NCI-H1092 (cell line): ENCODE data around the gene SLC22A2.
A peak's percentile ranks its signal among the peaks of the same experiment; 100 is the strongest.
"Not testable (repeated sequence)": the region's sequence is repeated elsewhere in the genome, so short reads cannot be mapped to it uniquely, and the experiment has no call there.

ENCODE experiments used
- DNase-seq: peaks from one replicate; lab custom pipeline; 2025; lab: John Stamatoyannopoulos, UW

SLC22A2 gene

GRCh38 chr6:160248538-160248937 lies 10.1 kb downstream of the SLC22A2 start:
- DNase-seq = no peak

DNA sequence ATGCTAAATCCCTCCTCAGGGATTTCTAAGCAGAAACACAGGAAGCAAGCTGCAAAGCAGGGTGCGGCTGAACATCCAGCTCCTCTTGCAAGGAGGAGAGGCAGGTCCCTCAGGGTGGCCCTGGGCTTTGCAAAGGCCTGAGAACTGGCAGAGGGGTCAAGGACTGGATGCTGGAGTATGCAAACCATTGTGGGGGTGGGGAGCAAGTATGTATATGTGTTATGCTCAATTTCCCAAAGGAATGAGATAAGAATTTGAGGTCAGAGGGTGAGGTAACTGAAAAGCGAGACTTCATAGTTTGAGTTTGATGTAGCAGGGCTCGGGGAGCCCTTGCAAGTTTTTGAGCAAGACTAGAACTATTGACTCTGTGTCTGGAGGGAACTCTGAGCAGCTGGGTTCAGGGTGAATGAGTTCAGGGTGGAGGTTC lies 11.2 kb downstream of the SLC22A2 start:
- DNase-seq = no peak

DNA sequence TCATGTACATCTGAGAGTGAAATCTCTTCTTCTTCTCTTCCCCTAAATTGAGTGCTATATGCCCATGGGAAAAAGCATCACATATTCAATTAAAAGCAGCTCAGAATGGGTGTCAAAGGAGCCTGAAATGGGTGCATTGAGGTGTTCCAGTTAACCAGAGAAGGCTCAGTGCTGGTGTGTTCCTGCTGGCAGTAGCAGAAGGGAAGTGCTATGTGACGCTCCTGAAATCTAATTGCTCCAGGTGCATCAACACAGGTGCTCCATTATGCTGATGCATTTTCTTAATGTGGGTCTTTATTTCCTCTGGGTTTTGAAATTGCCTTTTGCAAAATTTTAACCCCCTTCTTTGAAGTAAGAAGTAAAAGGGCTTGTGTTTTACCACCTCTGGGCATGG lies 17.9 kb downstream of the SLC22A2 start:
- DNase-seq = no peak

GRCh38 chr6:160239929-160240690 lies 18.5 kb downstream of the SLC22A2 start:
- no peak for DNase-seq

GRCh38 chr6:160238761-160239751 lies 19.6 kb downstream of the SLC22A2 start:
- no peak for DNase-seq

- DNase-seq = no peak
These were observed 20.3 kb downstream of the SLC22A2 start for GRCh38 chr6:160238278-160238711.

DNA sequence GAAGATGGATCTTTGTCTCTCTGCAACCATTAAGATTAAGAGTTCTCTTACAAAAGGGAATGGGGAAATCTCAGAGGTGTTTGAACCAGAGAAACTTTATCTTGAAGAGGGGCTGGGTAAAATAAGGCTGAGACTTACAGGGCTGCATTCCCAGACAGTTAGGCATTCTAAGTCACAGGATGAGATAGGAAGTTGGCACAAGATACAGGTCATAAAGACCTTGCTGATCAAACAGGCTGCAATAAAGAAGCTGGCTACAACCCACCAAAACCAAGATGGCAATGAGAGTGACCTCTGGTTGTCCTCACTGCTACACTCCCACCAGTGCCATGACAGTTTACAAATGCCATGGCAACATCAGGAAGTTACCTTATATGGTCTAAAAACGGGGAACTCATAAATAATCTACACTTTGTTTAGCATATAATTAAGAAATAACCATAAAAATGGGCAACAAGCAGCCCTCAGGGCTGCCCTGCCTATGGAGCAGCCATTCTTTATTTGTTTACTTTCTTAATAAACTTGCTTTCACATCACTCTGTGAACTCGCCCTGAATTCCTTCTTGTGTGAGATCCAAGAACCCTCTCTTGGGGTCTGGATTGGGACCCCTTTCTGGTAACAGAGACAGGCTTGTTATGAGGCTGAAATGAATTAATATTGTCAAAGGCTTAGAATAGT lies 20.9 kb downstream of the SLC22A2 start:
- not testable (repeated sequence) for DNase-seq

- DNase-seq = not testable (repeated sequence)
These were observed 22.3 kb downstream of the SLC22A2 start for GRCh38 chr6:160236235-160236872.

- not testable (repeated sequence) for DNase-seq
These were observed 24.5 kb downstream of the SLC22A2 start for GRCh38 chr6:160233950-160234640.

GRCh38 chr6:160227769-160228161 lies 30.9 kb downstream of the SLC22A2 start:
- DNase-seq = no peak

GRCh38 chr6:160227038-160227768 lies 31.4 kb downstream of the SLC22A2 start:
- DNase-seq = no peak

DNA sequence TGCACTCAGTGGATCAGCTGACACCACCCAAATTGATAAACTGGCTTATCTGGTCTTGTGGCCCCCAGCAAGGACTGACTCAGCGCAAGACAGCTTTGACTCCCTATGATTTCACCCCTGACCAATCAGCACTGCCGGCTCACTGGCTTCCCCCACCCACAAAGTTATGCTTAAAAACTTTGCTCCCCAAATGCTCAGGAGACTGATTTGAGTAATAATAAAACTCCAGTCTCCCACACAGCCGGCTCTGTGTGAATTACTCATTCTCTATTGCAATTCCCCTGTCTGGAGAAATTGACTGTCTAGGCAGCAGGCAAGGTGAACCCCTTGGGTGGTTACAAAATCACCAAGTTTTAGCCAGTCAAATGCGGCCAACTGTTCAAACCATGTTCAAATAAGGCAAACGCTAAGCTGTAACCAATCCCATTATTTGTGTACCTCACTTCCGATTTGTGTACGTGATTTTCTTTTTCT lies 32.5 kb downstream of the SLC22A2 start:
- no peak for DNase-seq

DNA sequence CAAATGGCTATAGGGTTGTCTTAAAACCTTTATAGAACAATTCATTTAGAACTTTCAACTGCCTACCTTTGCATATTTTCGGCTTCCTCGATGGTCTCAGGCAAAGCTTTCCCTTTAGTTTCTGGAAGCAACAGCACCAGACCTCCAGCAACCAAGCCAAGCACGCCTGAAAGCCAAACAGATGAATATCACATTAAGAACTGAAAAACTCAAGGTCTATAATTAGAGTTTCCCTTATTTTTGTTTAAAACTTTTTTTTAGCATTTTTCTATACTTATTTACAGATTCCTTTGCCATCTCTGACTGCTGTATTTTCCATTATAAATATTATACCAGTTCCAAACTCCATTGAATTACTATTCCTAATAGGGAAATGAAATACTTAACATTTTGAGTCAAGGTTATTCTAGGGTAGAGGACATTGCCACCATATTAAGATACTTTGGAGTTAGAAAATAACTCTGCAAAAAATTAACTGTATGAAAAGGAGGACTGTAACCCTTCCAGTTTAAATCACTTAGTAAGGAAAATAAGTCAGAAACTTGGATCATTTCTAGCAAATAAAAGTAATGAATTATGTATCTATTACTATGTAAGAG lies 33.9 kb downstream of the SLC22A2 start:
- DNase-seq = no peak

DNA sequence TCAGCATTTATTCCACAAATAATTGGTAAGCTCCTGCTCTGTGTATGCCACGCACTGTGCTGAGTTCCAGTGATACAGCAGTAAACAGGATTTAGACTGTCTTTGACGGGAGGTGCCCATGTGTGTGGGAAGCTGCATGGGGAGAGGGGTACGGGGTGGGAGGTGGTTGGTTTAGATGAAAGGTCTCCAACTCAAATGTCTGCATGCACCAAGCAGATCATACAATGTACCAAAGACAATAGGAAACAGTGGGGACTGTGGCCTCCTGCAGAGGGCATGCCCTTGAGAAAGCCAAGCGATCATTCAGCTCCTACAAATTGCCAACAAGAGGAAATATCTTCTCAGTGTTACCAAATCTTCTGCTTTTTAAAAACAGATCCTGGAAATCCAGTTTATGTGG lies 36.1 kb downstream of the SLC22A2 start:
- no peak for DNase-seq

- no peak for DNase-seq
These were observed 36.7 kb downstream of the SLC22A2 start for GRCh38 chr6:160221918-160222317.

- DNase-seq = peak; percentile 22
These were observed 37.2 kb downstream of the SLC22A2 start for GRCh38 chr6:160221423-160221822.

DNA sequence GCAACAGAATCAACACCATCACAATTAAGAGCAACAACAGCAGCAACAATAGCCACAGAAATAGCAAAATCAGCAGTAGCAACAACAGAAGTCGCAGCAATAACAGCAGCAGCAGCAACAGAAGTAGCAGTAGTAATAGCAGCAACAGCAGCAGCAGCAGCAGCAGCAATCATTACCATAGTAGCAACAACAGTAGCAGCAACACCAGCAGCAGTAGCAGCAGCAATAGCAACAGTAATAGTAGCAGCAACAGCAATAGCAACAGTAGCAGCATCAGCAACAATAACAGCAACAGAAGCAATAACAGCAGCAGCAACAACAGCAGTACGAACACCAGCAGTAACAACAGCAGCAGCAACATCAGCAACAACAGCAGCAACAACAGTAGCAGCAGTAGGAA lies 39.8 kb downstream of the SLC22A2 start:
- DNase-seq = no peak

DNA sequence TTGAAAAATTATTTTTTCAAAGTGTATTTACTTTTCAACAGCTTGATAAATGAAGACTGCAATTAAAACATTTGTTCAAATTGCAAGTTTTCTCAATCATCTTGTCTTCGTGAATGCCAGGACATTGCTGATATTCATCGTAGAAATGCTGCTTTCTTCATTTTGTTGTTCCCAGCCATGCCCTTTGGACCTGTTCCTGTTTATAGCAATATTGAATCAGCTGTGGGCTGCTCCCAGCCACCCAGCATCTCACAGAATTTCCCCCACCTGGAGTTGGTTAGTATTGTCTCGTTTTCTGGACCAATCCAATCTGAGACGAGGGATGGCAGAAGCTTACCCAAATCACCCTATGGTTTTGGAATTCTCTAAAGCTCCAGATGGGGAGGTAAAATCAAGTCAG lies 40.8 kb downstream of the SLC22A2 start:
- no peak for DNase-seq

DNA sequence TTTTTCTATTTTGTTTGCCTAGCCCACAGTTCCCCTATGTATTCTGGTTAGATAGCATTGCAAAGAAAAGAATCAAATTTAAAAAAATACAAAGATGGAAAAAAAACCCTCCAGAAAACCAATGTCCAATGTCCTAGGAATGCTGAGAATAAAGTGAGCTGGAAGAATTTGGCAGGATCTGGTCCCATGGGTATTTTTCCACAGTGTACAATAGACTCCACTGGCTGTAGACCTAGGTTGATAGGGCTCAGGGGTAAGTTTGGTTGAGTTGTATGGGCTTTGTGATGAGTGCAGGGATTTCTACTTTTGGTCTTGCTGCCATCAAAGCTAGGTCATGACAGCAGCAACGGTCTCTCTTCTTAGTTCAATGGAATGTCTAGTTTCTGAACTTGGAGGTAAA lies 41.5 kb downstream of the SLC22A2 start:
- no peak for DNase-seq

DNA sequence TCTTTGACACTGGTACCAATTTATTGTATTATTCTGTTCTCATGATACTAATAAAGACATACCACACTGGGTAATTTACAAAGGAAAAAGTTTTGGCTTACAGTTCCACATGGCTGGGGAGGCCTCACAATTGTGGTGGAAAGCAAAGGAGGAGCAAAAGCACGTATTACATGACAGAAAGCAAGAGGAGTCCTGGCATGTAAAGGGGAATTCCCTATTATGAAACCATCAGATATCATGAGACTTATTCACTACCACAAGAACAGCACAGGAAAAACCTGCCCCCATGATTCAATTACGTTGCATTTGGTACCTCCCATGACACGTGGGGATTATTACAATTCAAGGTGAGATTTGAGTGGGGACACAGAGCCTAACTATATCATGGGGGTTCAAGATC lies 43.4 kb downstream of the SLC22A2 start:
- DNase-seq = no peak
